ENCODE data around the gene POLR1E.

POLR1E gene

GRCh38 chr9:37491939-37492338 lies 6.2 kb downstream of the POLR1E start:
- no peak for DNase-seq (ENCODE audit: low read depth)
- no peak for TF ChIP-seq CTCF (IDR thresholded peaks at IDR 0.05; ENCODE audit: insufficient read depth, low read depth, low read length, missing control alignments)
- no peak overlapping the region for H3K4me3 ChIP-seq (ENCODE audit: low read length)

GRCh38 chr9:37495571-37495970 lies 9.8 kb downstream of the POLR1E start:
- no peak for DNase-seq (ENCODE audit: low read depth)
- no peak overlapping the region for H3K4me3 ChIP-seq (ENCODE audit: low read length)
- TF ChIP-seq CTCF (IDR thresholded peaks at IDR 0.05; ENCODE audit: insufficient read depth, low read depth, low read length, missing control alignments), result no peak

GRCh38 chr9:37496020-37496419 lies 10.3 kb downstream of the POLR1E start:
- DNase-seq (ENCODE audit: low read depth), result no peak
- no peak overlapping the region for H3K4me3 ChIP-seq (ENCODE audit: low read length)
- no peak for TF ChIP-seq CTCF (IDR thresholded peaks at IDR 0.05; ENCODE audit: insufficient read depth, low read depth, low read length, missing control alignments)

GRCh38 chr9:37497320-37497719 lies 11.6 kb downstream of the POLR1E start:
- no peak for DNase-seq (ENCODE audit: low read depth)
- no peak overlapping the region for H3K4me3 ChIP-seq (ENCODE audit: low read length)
- no peak for TF ChIP-seq CTCF (IDR thresholded peaks at IDR 0.05; ENCODE audit: insufficient read depth, low read depth, low read length, missing control alignments)

GRCh38 chr9:37498457-37498856 lies 12.7 kb downstream of the POLR1E start:
- no peak for TF ChIP-seq CTCF (IDR thresholded peaks at IDR 0.05; ENCODE audit: insufficient read depth, low read depth, low read length, missing control alignments)
- no peak for DNase-seq (ENCODE audit: low read depth)
- no peak overlapping the region for H3K4me3 ChIP-seq (ENCODE audit: low read length)

- DNase-seq (ENCODE audit: low read depth), result no peak
- TF ChIP-seq CTCF (IDR thresholded peaks at IDR 0.05; ENCODE audit: insufficient read depth, low read depth, low read length, missing control alignments), result no peak
- H3K4me3 ChIP-seq (ENCODE audit: low read length), result no peak overlapping the region
Observed at GRCh38 chr9:37499297-37499696, 13.5 kb downstream of the POLR1E start.

- no peak for DNase-seq (ENCODE audit: low read depth)
- no peak overlapping the region for H3K4me3 ChIP-seq (ENCODE audit: low read length)
- no peak for TF ChIP-seq CTCF (IDR thresholded peaks at IDR 0.05; ENCODE audit: insufficient read depth, low read depth, low read length, missing control alignments)
Observed at GRCh38 chr9:37501957-37502596, 16.3 kb downstream of the POLR1E start.

Measured in epithelial cell of esophagus (primary cell).